SW 1271 (cell line): ENCODE results near the gene TEX38.
A peak's percentile ranks its signal among the peaks of the same experiment; 100 is the strongest.
"Not testable (repeated sequence)": the region's sequence is repeated elsewhere in the genome, so short reads cannot be mapped to it uniquely, and the experiment has no call there.

Experiments
- DNase-seq, 2 experiments: peaks; one replicate each; lab custom pipeline; 2025; lab: John Stamatoyannopoulos, UW

TEX38 gene

GRCh38 chr1:46687921-46688509 lies 16.4 kb downstream of the TEX38 start:
- DNase-seq: no peak

GRCh38 chr1:46689356-46689755 lies 17.7 kb downstream of the TEX38 start:
- no peak for DNase-seq

GRCh38 chr1:46689897-46690296 lies 18.2 kb downstream of the TEX38 start:
- no peak for DNase-seq

- DNase-seq: no peak
These were observed 19.3 kb downstream of the TEX38 start for GRCh38 chr1:46690931-46691421.

GRCh38 chr1:46691997-46692790 lies 20.5 kb downstream of the TEX38 start:
- no peak for DNase-seq

- DNase-seq: no peak
These were observed 21.4 kb downstream of the TEX38 start for GRCh38 chr1:46692811-46693770.

GRCh38 chr1:46694676-46695075 lies 23.0 kb downstream of the TEX38 start:
- not testable (repeated sequence) for DNase-seq

- no peak for DNase-seq
These were observed 25.4 kb downstream of the TEX38 start for GRCh38 chr1:46697053-46697452.

GRCh38 chr1:46699666-46700065 lies 28.0 kb downstream of the TEX38 start:
- DNase-seq: no peak

- DNase-seq: no peak
These were observed 32.4 kb downstream of the TEX38 start for GRCh38 chr1:46703927-46704641.

GRCh38 chr1:46705408-46705807 lies 33.8 kb downstream of the TEX38 start:
- no peak for DNase-seq

GRCh38 chr1:46708121-46708520 lies 36.5 kb downstream of the TEX38 start:
- DNase-seq: no peak

- no peak for DNase-seq
These were observed 43.3 kb downstream of the TEX38 start for GRCh38 chr1:46714976-46715375.

- no peak for DNase-seq
These were observed 46.0 kb downstream of the TEX38 start for GRCh38 chr1:46717654-46718053.

GRCh38 chr1:46718340-46718726 lies 46.7 kb downstream of the TEX38 start:
- DNase-seq: no peak

- peak; percentile 67 to 74 for DNase-seq
These were observed 47.3 kb downstream of the TEX38 start, which contains the start of gene EFCAB14 for GRCh38 chr1:46718727-46719622. EFCAB14 (minus strand) TSS chr1:46719114; CDS start chr1:46718087, 1,027 bp downstream.

- DNase-seq: no peak
These were observed 48.0 kb downstream of the TEX38 start for GRCh38 chr1:46719689-46720088.

- DNase-seq: not testable (repeated sequence)
These were observed 48.7 kb downstream of the TEX38 start for GRCh38 chr1:46720319-46720718.

GRCh38 chr1:46721204-46721603 lies 49.5 kb downstream of the TEX38 start:
- no peak for DNase-seq

GRCh38 chr1:46721686-46722205 lies 50.1 kb downstream of the TEX38 start:
- DNase-seq: no peak
